ENCODE results near the gene SLX4IP. TPM values are rescaled to one million over a fixed set of nuclear protein-coding genes. Genes with fewer than 3 reads are reported as not detected.
A peak's percentile ranks its signal among the peaks of the same experiment; 100 is the strongest.

SLX4IP gene
- total and polyA plus RNA-seq, 8 donors: 1.00 to 4.6 (median 2.6) TPM

GRCh38 chr20:10497791-10498190 is 62.7 kb downstream of the SLX4IP start:
- Histone ChIP-seq H3K36me3 (no peaks in the 10 kb centered on the region), H3K4me3 (no peak overlapping the region), H3K4me1 (peaks cover 0 to 5% (median 3%) of the 10 kb centered on the region in 4 donors), H3K27me3 (no peaks in the 10 kb centered on the region), H3K27ac (no peak overlapping the region), H3K9me3 (no peaks in the 10 kb centered on the region)
- no peak for TF ChIP-seq CTCF (IDR thresholded peaks at IDR 0.05)
- TF ChIP-seq POLR2AphosphoS5 (IDR thresholded peaks at IDR 0.05): no peak
- TF ChIP-seq EP300 (IDR thresholded peaks at IDR 0.05): no peak
- no peak for TF ChIP-seq POLR2A (IDR thresholded peaks at IDR 0.05)
- intact Hi-C loops (cut with DNase I; ENCODE audit: low total_unique reads): no loop called here
- no peak for DNase-seq

- no peak for DNase-seq
- no peaks in the 10 kb centered on the region for H3K27me3 ChIP-seq
- H3K36me3 ChIP-seq: no peaks in the 10 kb centered on the region
- no peak overlapping the region for H3K4me3 ChIP-seq
- WGBS, 5 donors: 31 to 69% (median 63%) methylated on average over 1 of the region's 1 CpG
- peaks cover 0 to 5% (median 3%) of the 10 kb centered on the region in 4 donors for H3K4me1 ChIP-seq
- intact Hi-C loops (cut with DNase I; ENCODE audit: low total_unique reads): no loop called here
- H3K27ac ChIP-seq: no peak overlapping the region
- no peaks in the 10 kb centered on the region for H3K9me3 ChIP-seq
- TF ChIP-seq EP300 (IDR thresholded peaks at IDR 0.05) (no peak), POLR2AphosphoS5 (IDR thresholded peaks at IDR 0.05) (no peak), POLR2A (IDR thresholded peaks at IDR 0.05) (no peak), CTCF (IDR thresholded peaks at IDR 0.05) (no peak)
Measured at GRCh38 chr20:10498200-10498599, 63.1 kb downstream of the SLX4IP start.

- DNase-seq: peak in 1 of 2 donors; percentile 37
- Histone ChIP-seq H3K36me3 (no peaks in the 10 kb centered on the region), H3K27ac (peak overlapping the region in 2 of 5 donors; percentile 56 to 57), H3K4me1 (peaks cover 9 to 27% (median 20%) of the 10 kb centered on the region in 4 donors), H3K27me3 (no peaks in the 10 kb centered on the region), H3K9me3 (no peaks in the 10 kb centered on the region), H3K4me3 (no peak overlapping the region)
- TF ChIP-seq POLR2AphosphoS5 (IDR thresholded peaks at IDR 0.05) (no peak), CTCF (IDR thresholded peaks at IDR 0.05) (no peak)
- 61 to 77% (median 68%) methylated on average over 4 of the region's 4 CpGs for WGBS, 5 donors
- intact Hi-C loops (cut with DNase I; ENCODE audit: low total_unique reads): no loop called here
Measured at GRCh38 chr20:10501402-10501801, 66.3 kb downstream of the SLX4IP start.

DNA sequence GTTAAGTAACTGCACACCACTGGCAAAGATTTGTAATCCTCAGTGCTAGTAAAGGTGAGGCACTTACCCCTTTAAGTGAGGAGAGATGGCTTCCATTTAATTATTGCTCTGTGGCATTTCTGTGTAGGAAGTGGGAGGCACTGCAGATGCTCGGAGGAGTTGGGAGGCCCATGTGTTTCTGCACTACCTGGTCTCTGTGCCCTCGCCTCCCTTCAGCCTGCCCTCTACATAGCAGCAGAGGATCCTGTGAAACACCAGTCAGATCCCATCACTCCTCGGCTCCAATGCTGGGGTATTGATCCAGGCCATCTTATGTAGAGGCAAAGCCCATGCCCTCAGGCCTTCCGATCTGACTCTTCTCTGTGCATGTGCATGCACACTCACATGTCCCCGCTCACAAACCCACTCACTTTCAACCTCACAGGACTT is 67.0 kb downstream of the SLX4IP start:
- Histone ChIP-seq H3K4me1 (peaks cover 10 to 34% (median 25%) of the 10 kb centered on the region in 4 donors), H3K4me3 (no peak overlapping the region), H3K36me3 (no peaks in the 10 kb centered on the region), H3K27ac (peak overlapping the region in 2 of 5 donors; percentile 56 to 57), H3K27me3 (no peaks in the 10 kb centered on the region), H3K9me3 (no peaks in the 10 kb centered on the region)
- WGBS, 5 donors: 81 to 92% (median 89%) methylated on average over 4 to 5 of the region's 5 CpGs
- TF ChIP-seq EP300 (IDR thresholded peaks at IDR 0.05) (no peak), POLR2AphosphoS5 (IDR thresholded peaks at IDR 0.05) (no peak), CTCF (IDR thresholded peaks at IDR 0.05) (no peak), POLR2A (IDR thresholded peaks at IDR 0.05) (no peak)
- intact Hi-C loops (cut with DNase I; ENCODE audit: low total_unique reads): no loop called here
- DNase-seq: no peak
